ENCODE measurements around the gene NXF1. TPM values are rescaled to one million over a fixed set of nuclear protein-coding genes. Genes with fewer than 3 reads are reported as not detected.

NXF1 gene
- total RNA-seq (2022) = 47.6 and 53.3 TPM in 2 replicates
- percentile 78 among the genes with signal in this experiment for Bru-seq, nascent RNA
- percentile 96 among the genes with signal in this experiment for BruChase-seq, experiment 1, labeled RNA remaining after a 6-hour chase
- percentile 94 among the genes with signal in this experiment for BruChase-seq, experiment 2, labeled RNA remaining after a 2-hour chase
- long read RNA-seq, full-length matches to known transcripts = 30 of 45 reads
- long read RNA-seq, partial matches to known transcripts = 9 of 45 reads
- long read RNA-seq, other reads (novel, unspliced or antisense) = 6 of 45 reads

- Mint-ChIP-seq H3K36me3 (ENCODE audit: insufficient read depth, unreplicated experiment) (peaks cover 43% of the 10 kb centered on the region), H3K27ac (ENCODE audit: low read depth, unreplicated experiment) (peak within 1 kb of the TSS; percentile 99), H3K4me1 (ENCODE audit: insufficient read depth, unreplicated experiment) (peaks cover 20% of the 10 kb centered on the region), H3K9me3 (ENCODE audit: unreplicated experiment) (no peaks in the 10 kb centered on the region), H3K4me3 (ENCODE audit: unreplicated experiment) (peak within 1 kb of the TSS; percentile 95), H3K27me3 (ENCODE audit: insufficient read depth, unreplicated experiment) (no peaks in the 10 kb centered on the region)
- TF ChIP-seq, protein P1, sequence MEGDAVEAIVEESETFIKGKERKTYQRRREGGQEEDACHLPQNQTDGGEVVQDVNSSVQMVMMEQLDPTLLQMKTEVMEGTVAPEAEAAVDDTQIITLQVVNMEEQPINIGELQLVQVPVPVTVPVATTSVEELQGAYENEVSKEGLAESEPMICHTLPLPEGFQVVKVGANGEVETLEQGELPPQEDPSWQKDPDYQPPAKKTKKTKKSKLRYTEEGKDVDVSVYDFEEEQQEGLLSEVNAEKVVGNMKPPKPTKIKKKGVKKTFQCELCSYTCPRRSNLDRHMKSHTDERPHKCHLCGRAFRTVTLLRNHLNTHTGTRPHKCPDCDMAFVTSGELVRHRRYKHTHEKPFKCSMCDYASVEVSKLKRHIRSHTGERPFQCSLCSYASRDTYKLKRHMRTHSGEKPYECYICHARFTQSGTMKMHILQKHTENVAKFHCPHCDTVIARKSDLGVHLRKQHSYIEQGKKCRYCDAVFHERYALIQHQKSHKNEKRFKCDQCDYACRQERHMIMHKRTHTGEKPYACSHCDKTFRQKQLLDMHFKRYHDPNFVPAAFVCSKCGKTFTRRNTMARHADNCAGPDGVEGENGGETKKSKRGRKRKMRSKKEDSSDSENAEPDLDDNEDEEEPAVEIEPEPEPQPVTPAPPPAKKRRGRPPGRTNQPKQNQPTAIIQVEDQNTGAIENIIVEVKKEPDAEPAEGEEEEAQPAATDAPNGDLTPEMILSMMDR (IDR thresholded peaks at IDR 0.05; ENCODE audit: unreplicated experiment) = no peak
- BruUV-seq (replicated peaks) = no TSS peak
- intact Hi-C loops (cut with micrococcal nuclease) = loop anchor here (2.0 kb wide), 2 partner anchors 28 to 36 kb away; partner anchors contain the start of genes STX5 and TEX54
- ChIA-PET POLR2A (interaction anchor here (0.6 to 5.2 kb wide), 43 partner anchors 9 to 1466 kb away, joined by 3 to 163 read pairs (median 4); partner anchors contain the start of genes C11orf98, CSKMT, EEF1G and HNRNPUL2), CTCF (interaction anchor here (0.5 to 2.9 kb wide), 4 partner anchors 17 to 1462 kb away, joined by 3 to 8 read pairs (median 4); partner anchors contain the start of gene TMEM179B)
- peak; percentile 93 for DNase-seq (ENCODE audit: unreplicated experiment)
Observed at GRCh38 chr11:62805076-62805892, at the start of gene NXF1. TSS of gene NXF1 (minus strand) at chr11:62805440. CDS start at chr11:62805356, 84 bp downstream.

- no peaks in the 10 kb centered on the region for H3K9me3 Mint-ChIP-seq (ENCODE audit: unreplicated experiment)
- TF ChIP-seq, protein P1 (IDR thresholded peaks at IDR 0.05; ENCODE audit: unreplicated experiment) = no peak
- no TSS peak for BruUV-seq (replicated peaks)
- H3K4me1 Mint-ChIP-seq (ENCODE audit: insufficient read depth, unreplicated experiment) = peaks cover 30% of the 10 kb centered on the region
- ChIA-PET POLR2A (interaction anchor here (0.6 to 9.9 kb wide), 26 partner anchors 10 to 1326 kb away, joined by 3 to 344 read pairs (median 12); partner anchors contain the start of genes B3GAT3, C11orf98, CSKMT and HNRNPUL2), CTCF (interaction anchor here (0.8 to 4.2 kb wide), 6 partner anchors 8 to 67 kb away, joined by 4 to 31 read pairs (median 6); partner anchors contain the start of gene SLC3A2)
- no peak for DNase-seq (ENCODE audit: unreplicated experiment)
- H3K27me3 Mint-ChIP-seq (ENCODE audit: insufficient read depth, unreplicated experiment) = no peaks in the 10 kb centered on the region
- H3K4me3 Mint-ChIP-seq (ENCODE audit: unreplicated experiment) = peak overlapping the region; percentile 94
- intact Hi-C loops (cut with micrococcal nuclease) = no loop called here
- H3K36me3 Mint-ChIP-seq (ENCODE audit: insufficient read depth, unreplicated experiment) = peaks cover 60% of the 10 kb centered on the region
- peak overlapping the region; percentile 64 for H3K27ac Mint-ChIP-seq (ENCODE audit: low read depth, unreplicated experiment)
Observed at GRCh38 chr11:62854013-62854824, 49.0 kb upstream of the NXF1 start.

GRCh38 chr11:62853279-62853965, 48.2 kb upstream of the NXF1 start:
- peaks cover 28% of the 10 kb centered on the region for H3K4me1 Mint-ChIP-seq (ENCODE audit: insufficient read depth, unreplicated experiment)
- no peaks in the 10 kb centered on the region for H3K27me3 Mint-ChIP-seq (ENCODE audit: insufficient read depth, unreplicated experiment)
- intact Hi-C loops (cut with micrococcal nuclease) = no loop called here
- ChIA-PET POLR2A (interaction anchor here (0.6 to 9.9 kb wide), 19 partner anchors 9 to 1327 kb away, joined by 3 to 344 read pairs (median 22); partner anchors contain the start of genes B3GAT3, C11orf98, CSKMT and HNRNPUL2), CTCF (interaction anchor here (0.8 to 4.2 kb wide), 5 partner anchors 10 to 67 kb away, joined by 4 to 31 read pairs (median 5); partner anchors contain the start of gene SLC3A2)
- TF ChIP-seq, protein P1 (IDR thresholded peaks at IDR 0.05; ENCODE audit: unreplicated experiment) = no peak
- H3K27ac Mint-ChIP-seq (ENCODE audit: low read depth, unreplicated experiment) = peak overlapping the region; percentile 64
- no peaks in the 10 kb centered on the region for H3K9me3 Mint-ChIP-seq (ENCODE audit: unreplicated experiment)
- no TSS peak for BruUV-seq (replicated peaks)
- DNase-seq (ENCODE audit: unreplicated experiment) = no peak
- peak overlapping the region; percentile 94 for H3K4me3 Mint-ChIP-seq (ENCODE audit: unreplicated experiment)
- peaks cover 60% of the 10 kb centered on the region for H3K36me3 Mint-ChIP-seq (ENCODE audit: insufficient read depth, unreplicated experiment)

Data from MCF 10A (cell line).